ENCODE results near the gene EFNB2. TPM values are rescaled to one million over a fixed set of nuclear protein-coding genes. Genes with fewer than 3 reads are reported as not detected.

The EFNB2 gene
- total and polyA plus RNA-seq, 2 donors (not counting 3 experiments of a cell fraction or from before 2014, with no cell fraction given), result 50.4 to 69.5 TPM

GRCh38 chr13:106450991-106451390, 84.5 kb downstream of the EFNB2 start:
- Histone ChIP-seq H3K4me3 (replicated peaks in 1 of 3; ENCODE audit: insufficient read depth in 1 of 3, low read depth in 1 of 3, low read length in 3 of 3) (no peak overlapping the region), H3K27me3 (ENCODE audit: control insufficient read depth in 2 of 2, insufficient read depth in 2 of 2, low read length in 2 of 2) (peaks cover 0 to 1% of the 10 kb centered on the region in 2 experiments), H3K9me3 (replicated peaks; ENCODE audit: control insufficient read depth, insufficient read depth, low read length) (no peaks in the 10 kb centered on the region), H4K20me1 (replicated peaks; ENCODE audit: control insufficient read depth, extremely low read depth, insufficient read depth, low read length) (no peaks in the 10 kb centered on the region), H3K27ac (ENCODE audit: insufficient read depth, low read depth, low read length) (no peak overlapping the region), H3K36me3 (ENCODE audit: control insufficient read depth in 2 of 2, extremely low read depth in 1 of 2, insufficient read depth in 2 of 2, low read length in 2 of 2) (no peaks in the 10 kb centered on the region), H3K4me2 (ENCODE audit: insufficient read depth, low read length) (no peak overlapping the region), H3K4me1 (ENCODE audit: control insufficient read depth, extremely low read depth, insufficient read depth, low read length) (no peaks in the 10 kb centered on the region), H3K9me1 (replicated peaks; ENCODE audit: control insufficient read depth, extremely low read depth, insufficient read depth, low read length) (no peaks in the 10 kb centered on the region), H2AFZ (ENCODE audit: low read depth, low read length) (no peak overlapping the region), H3K79me2 (ENCODE audit: control insufficient read depth, insufficient read depth, low read length) (no peaks in the 10 kb centered on the region), H3K9ac (replicated peaks; ENCODE audit: extremely low read depth, insufficient read depth, low read length) (no peak overlapping the region)
- no peak for TF ChIP-seq EZH2 (IDR thresholded peaks at IDR 0.05; ENCODE audit: borderline replicate concordance, low read depth, low read length, severe bottlenecking)
- TF ChIP-seq POLR2AphosphoS5 (IDR thresholded peaks at IDR 0.05; ENCODE audit: insufficient read depth, low read depth, low read length), result no peak
- TF ChIP-seq, protein P1, sequence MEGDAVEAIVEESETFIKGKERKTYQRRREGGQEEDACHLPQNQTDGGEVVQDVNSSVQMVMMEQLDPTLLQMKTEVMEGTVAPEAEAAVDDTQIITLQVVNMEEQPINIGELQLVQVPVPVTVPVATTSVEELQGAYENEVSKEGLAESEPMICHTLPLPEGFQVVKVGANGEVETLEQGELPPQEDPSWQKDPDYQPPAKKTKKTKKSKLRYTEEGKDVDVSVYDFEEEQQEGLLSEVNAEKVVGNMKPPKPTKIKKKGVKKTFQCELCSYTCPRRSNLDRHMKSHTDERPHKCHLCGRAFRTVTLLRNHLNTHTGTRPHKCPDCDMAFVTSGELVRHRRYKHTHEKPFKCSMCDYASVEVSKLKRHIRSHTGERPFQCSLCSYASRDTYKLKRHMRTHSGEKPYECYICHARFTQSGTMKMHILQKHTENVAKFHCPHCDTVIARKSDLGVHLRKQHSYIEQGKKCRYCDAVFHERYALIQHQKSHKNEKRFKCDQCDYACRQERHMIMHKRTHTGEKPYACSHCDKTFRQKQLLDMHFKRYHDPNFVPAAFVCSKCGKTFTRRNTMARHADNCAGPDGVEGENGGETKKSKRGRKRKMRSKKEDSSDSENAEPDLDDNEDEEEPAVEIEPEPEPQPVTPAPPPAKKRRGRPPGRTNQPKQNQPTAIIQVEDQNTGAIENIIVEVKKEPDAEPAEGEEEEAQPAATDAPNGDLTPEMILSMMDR (IDR thresholded peaks at IDR 0.05; ENCODE audit: extremely low read depth in 1 of 2, insufficient read depth in 1 of 2, low read depth in 1 of 2, low read length in 2 of 2), result no peak
- TF ChIP-seq JUN (IDR thresholded peaks at IDR 0.05; ENCODE audit: borderline replicate concordance, insufficient read depth, insufficient read length, low read depth), result no peak
- TF ChIP-seq POLR2A (IDR thresholded peaks at IDR 0.05; ENCODE audit: low read depth, low read length), result no peak
- TF ChIP-seq MYC (IDR thresholded peaks at IDR 0.05; ENCODE audit: low read depth, low read length), result no peak
- TF ChIP-seq FOS (IDR thresholded peaks at IDR 0.05; ENCODE audit: borderline replicate concordance, insufficient read depth, low read length), result no peak
- TF ChIP-seq MAX (IDR thresholded peaks at IDR 0.05; ENCODE audit: insufficient read depth, insufficient read length), result no peak
- TF ChIP-seq GATA2 (IDR thresholded peaks at IDR 0.05; ENCODE audit: insufficient read depth, insufficient read length, low read depth, low read length), result no peak
- dilution Hi-C loops (cut with MboI; ENCODE audit: extremely low pct_ligation_motif_present, low sequenced_read_pairs), result no loop called here
- DNase-seq (ENCODE audit: low read depth, low spot score) (no peak), FAIRE-seq (no peak)
- intact Hi-C loops (cut with micrococcal nuclease), result no loop called here
- POLR2A ChIA-PET, result no interaction called here
- BruUV-seq (replicated peaks), result no TSS peak
- CTCF ChIA-PET, result no interaction called here
